ENCODE results near the gene KIF20B. TPM values are rescaled to one million over a fixed set of nuclear protein-coding genes. Genes with fewer than 3 reads are reported as not detected.

Gene KIF20B
- polyA plus RNA-seq, 1 donor (not counting 4 experiments of a cell fraction or from before 2014, with no cell fraction given) = 9.2 TPM

- no peaks in the 10 kb centered on the region for H3K9me3 ChIP-seq (ENCODE audit: control insufficient read depth, low read depth, low read length)
- no peaks in the 10 kb centered on the region for H3K27me3 ChIP-seq (ENCODE audit: control insufficient read depth, extremely low read depth, insufficient read depth, low read length)
- H3K27ac ChIP-seq (ENCODE audit: control insufficient read depth, insufficient read depth, low read length) = no peak overlapping the region
- H3K9ac ChIP-seq (ENCODE audit: control insufficient read depth, extremely low read depth, insufficient read depth, low read length) = no peak overlapping the region
- TF ChIP-seq CTCF (optimal IDR thresholded peaks at IDR 0.05 in 1 of 3, IDR thresholded peaks at IDR 0.05 in 1 of 3, conservative IDR thresholded peaks at IDR 0.05 in 1 of 3; ENCODE audit: extremely low read depth in 1 of 3, insufficient read depth in 2 of 3, low read length in 3 of 3) (no peak), EZH2 (IDR thresholded peaks at IDR 0.05; ENCODE audit: low read length) (no peak)
- DNase-seq (ENCODE audit: low read depth, low spot score) (no peak), FAIRE-seq (no peak)
- H2AFZ ChIP-seq (ENCODE audit: control insufficient read depth, low read length) = no peak overlapping the region
- peaks cover 2% of the 10 kb centered on the region for H3K4me1 ChIP-seq (ENCODE audit: control insufficient read depth, extremely low read depth, insufficient read depth, low read length)
- no peaks in the 10 kb centered on the region for H4K20me1 ChIP-seq (ENCODE audit: control insufficient read depth, extremely low read depth, insufficient read depth, low read length)
- H3K79me2 ChIP-seq (ENCODE audit: control insufficient read depth, insufficient read depth, low read length) = peaks cover 46% of the 10 kb centered on the region
- dilution Hi-C loops (cut with MboI; ENCODE audit: extremely low pct_ligation_motif_present, low sequenced_read_pairs) = no loop called here
- no peak overlapping the region for H3K4me2 ChIP-seq (ENCODE audit: control insufficient read depth, extremely low read depth, insufficient read depth, low read depth, low read length)
- H3K9me1 ChIP-seq (ENCODE audit: control insufficient read depth, extremely low read depth, insufficient read depth, low read length) = no peaks in the 10 kb centered on the region
- peaks cover 0 to 2% of the 10 kb centered on the region in 2 experiments for H3K36me3 ChIP-seq (ENCODE audit: control insufficient read depth in 2 of 2, extremely low read depth in 1 of 2, insufficient read depth in 2 of 2, low read length in 2 of 2)
- no peak overlapping the region for H3K4me3 ChIP-seq (ENCODE audit: control insufficient read depth in 2 of 3, extremely low read depth in 1 of 3, insufficient read depth in 2 of 3, low read depth in 1 of 3, low read length in 3 of 3)
Observed at GRCh38 chr10:89710753-89711152, 9.4 kb downstream of the KIF20B start.

- Histone ChIP-seq H3K79me2 (ENCODE audit: control insufficient read depth, insufficient read depth, low read length) (no peaks in the 10 kb centered on the region), H3K36me3 (ENCODE audit: control insufficient read depth in 2 of 2, extremely low read depth in 1 of 2, insufficient read depth in 2 of 2, low read length in 2 of 2) (peaks cover 0 to 6% of the 10 kb centered on the region in 2 experiments), H2AFZ (ENCODE audit: control insufficient read depth, low read length) (no peak overlapping the region), H3K4me3 (ENCODE audit: control insufficient read depth in 2 of 3, extremely low read depth in 1 of 3, insufficient read depth in 2 of 3, low read depth in 1 of 3, low read length in 3 of 3) (no peak overlapping the region), H3K9me1 (ENCODE audit: control insufficient read depth, extremely low read depth, insufficient read depth, low read length) (no peaks in the 10 kb centered on the region), H3K27me3 (ENCODE audit: control insufficient read depth, extremely low read depth, insufficient read depth, low read length) (no peaks in the 10 kb centered on the region), H3K27ac (ENCODE audit: control insufficient read depth, insufficient read depth, low read length) (no peak overlapping the region), H3K4me2 (ENCODE audit: control insufficient read depth, extremely low read depth, insufficient read depth, low read depth, low read length) (no peak overlapping the region), H3K4me1 (ENCODE audit: control insufficient read depth, extremely low read depth, insufficient read depth, low read length) (no peaks in the 10 kb centered on the region), H4K20me1 (ENCODE audit: control insufficient read depth, extremely low read depth, insufficient read depth, low read length) (no peaks in the 10 kb centered on the region), H3K9me3 (ENCODE audit: control insufficient read depth, low read depth, low read length) (no peaks in the 10 kb centered on the region), H3K9ac (ENCODE audit: control insufficient read depth, extremely low read depth, insufficient read depth, low read length) (no peak overlapping the region)
- FAIRE-seq (peak; percentile 52), DNase-seq (ENCODE audit: low read depth, low spot score) (no peak)
- TF ChIP-seq CTCF (optimal IDR thresholded peaks at IDR 0.05 in 1 of 3, IDR thresholded peaks at IDR 0.05 in 1 of 3, conservative IDR thresholded peaks at IDR 0.05 in 1 of 3; ENCODE audit: extremely low read depth in 1 of 3, insufficient read depth in 2 of 3, low read length in 3 of 3) = no peak
- no peak for TF ChIP-seq EZH2 (IDR thresholded peaks at IDR 0.05; ENCODE audit: low read length)
- dilution Hi-C loops (cut with MboI; ENCODE audit: extremely low pct_ligation_motif_present, low sequenced_read_pairs) = no loop called here
Observed at GRCh38 chr10:89734616-89735015, 33.2 kb downstream of the KIF20B start.

All from keratinocyte (primary cell).